Liver (tissue), 9 donors: ENCODE data around the gene HSD17B11. TPM values are rescaled to one million over a fixed set of nuclear protein-coding genes. Genes with fewer than 3 reads are reported as not detected.

ENCODE experiments used
- DNase-seq: peaks from one replicate; pipeline ENCODE4 v3.0.0-alpha.2; 2017; ENCODE audit warnings: low spot score
- H3K27ac ChIP-seq, 2 donors: one replicate each; pipeline ENCODE4 v1.7.0; 2013; ENCODE audit warnings: inconsistent platforms in 2 of 2, low read length in 2 of 2, control low read depth in 1 of 2, low read depth in 1 of 2, mild to moderate bottlenecking in 1 of 2
- H3K27me3 ChIP-seq, 4 donors: one replicate each; pipeline versions ENCODE4 v1.6.1 to v1.7.0; 2013; ENCODE audit warnings: low read length in 3 of 4, inconsistent platforms in 1 of 4, mild to moderate bottlenecking in 1 of 4, moderate library complexity in 1 of 4; ENCODE audit not compliant: control insufficient read depth in 4 of 4, insufficient read depth in 4 of 4
- H3K36me3 ChIP-seq, 4 donors: one replicate each; pipeline versions ENCODE4 v1.6.1 to v1.7.0; 2013; ENCODE audit warnings: low read length in 3 of 4, mild to moderate bottlenecking in 3 of 4, low read depth in 1 of 4, moderate library complexity in 1 of 4; ENCODE audit not compliant: control insufficient read depth in 4 of 4, insufficient read depth in 3 of 4
- H3K4me1 ChIP-seq, 4 donors: one replicate each; pipeline versions ENCODE4 v1.6.1 to v1.7.0; 2013; ENCODE audit warnings: low read length in 3 of 4, mild to moderate bottlenecking in 3 of 4, moderate library complexity in 1 of 4; ENCODE audit not compliant: control insufficient read depth in 4 of 4, insufficient read depth in 4 of 4
- H3K4me3 ChIP-seq, 3 donors: one replicate each; pipeline versions ENCODE4 v1.6.1 to v1.7.0; 2013; ENCODE audit warnings: low read length in 3 of 3, control low read depth in 1 of 3, low read depth in 1 of 3, mild to moderate bottlenecking in 1 of 3
- H3K9ac ChIP-seq, 2 donors: one replicate each; pipeline ENCODE4 v1.7.0; 2013; ENCODE audit warnings: low read length in 2 of 2, mild to moderate bottlenecking in 2 of 2, moderate library complexity in 2 of 2, control low read depth in 1 of 2, low read depth in 1 of 2
- H3K9me3 ChIP-seq, 4 donors: one replicate each; pipeline versions ENCODE4 v1.6.1 to v1.7.0; 2013; ENCODE audit warnings: low read length in 3 of 4; ENCODE audit not compliant: control insufficient read depth in 4 of 4
- ATF3 ChIP-seq: IDR thresholded peaks from 2 replicates; pipeline ENCODE4 v1.6.1; 2016; ENCODE audit warnings: antibody characterized with exemption
- EGR1 ChIP-seq, 2 donors: IDR thresholded peaks; 2 replicates each; pipeline ENCODE4 v1.6.1; 2016 to 2018; ENCODE audit warnings: antibody characterized with exemption in 2 of 2, low read depth in 2 of 2
- FOXA1 ChIP-seq: IDR thresholded peaks from 2 replicates; pipeline ENCODE4 v1.6.1; 2016; ENCODE audit warnings: antibody characterized with exemption
- FOXA2 ChIP-seq: IDR thresholded peaks from 2 replicates; pipeline ENCODE4 v1.6.1; 2016; ENCODE audit warnings: antibody characterized with exemption
- GABPA ChIP-seq, 2 donors: IDR thresholded peaks in 1 of 2; conservative IDR thresholded peaks in 1 of 2; 2 replicates each; pipeline ENCODE4 v1.6.1; 2016; ENCODE audit warnings: antibody characterized with exemption in 2 of 2, mild to moderate bottlenecking in 1 of 2, moderate library complexity in 1 of 2
- HNF4A ChIP-seq, 2 donors: conservative IDR thresholded peaks; 2 replicates each; pipeline ENCODE4 v1.6.1; 2016; ENCODE audit warnings: antibody characterized with exemption in 2 of 2, mild to moderate bottlenecking in 2 of 2
- HNF4G ChIP-seq: IDR thresholded peaks from 2 replicates; pipeline ENCODE4 v1.6.1; 2016; ENCODE audit warnings: antibody characterized with exemption
- JUND ChIP-seq, 2 donors: IDR thresholded peaks; 2 replicates each; pipeline ENCODE4 v1.6.1; 2016; ENCODE audit warnings: antibody characterized with exemption in 2 of 2
- NR2F2 ChIP-seq: IDR thresholded peaks from 2 replicates; pipeline ENCODE4 v1.6.1; 2016; ENCODE audit warnings: antibody characterized with exemption
- RAD21 ChIP-seq, 2 donors: IDR thresholded peaks; 2 replicates each; pipeline ENCODE4 v1.6.1; 2016; ENCODE audit warnings: antibody characterized with exemption in 2 of 2, mild to moderate bottlenecking in 2 of 2
- REST ChIP-seq: IDR thresholded peaks from 2 replicates; pipeline ENCODE4 v1.6.1; 2016; ENCODE audit warnings: antibody characterized with exemption, mild to moderate bottlenecking
- RXRA ChIP-seq, 2 donors: IDR thresholded peaks; 2 replicates each; pipeline ENCODE4 v1.6.1; 2017 to 2018; ENCODE audit warnings: antibody characterized with exemption in 2 of 2, mild to moderate bottlenecking in 1 of 2
- SP1 ChIP-seq: IDR thresholded peaks from 2 replicates; pipeline ENCODE4 v1.6.1; 2018; ENCODE audit warnings: antibody characterized with exemption, mild to moderate bottlenecking
- TAF1 ChIP-seq: conservative IDR thresholded peaks from 2 replicates; pipeline ENCODE4 v1.6.1; 2016; ENCODE audit warnings: antibody characterized with exemption, mild to moderate bottlenecking
- YY1 ChIP-seq: IDR thresholded peaks from 2 replicates; pipeline ENCODE4 v1.6.1; 2016; ENCODE audit warnings: antibody characterized with exemption, mild to moderate bottlenecking
- ZBTB33 ChIP-seq: IDR thresholded peaks from 2 replicates; pipeline ENCODE4 v1.6.1; 2016; ENCODE audit warnings: antibody characterized with exemption
- WGBS: extraction: QIAGEN DNeasy Blood & Tissue Kit; methylation state at CpG from one replicate; pipeline ENCODE4 v1.1.7; 2013; 5-methylcytosine and 5-hydroxymethylcytosine counted together
- polyA plus RNA-seq, 2 donors: library from polyadenylated mRNA; stranded (reverse) in 1 of 2; unstranded in 1 of 2; fragments of 200-250 nt in 1 of 2; fragments of >200 nt in 1 of 2; fragmentation: Nextera tagmentation in 1 of 2; extraction: Ambion mirVana in 1 of 2; gene quantifications; one replicate each; pipeline versions ENCODE4 v1.2.1 to v1.2.3, GENCODE V29; 2013 to 2015
- total RNA-seq, 2 donors: library from RNA; depleted of rRNA; stranded (reverse); fragments of >200 nt; gene quantifications; one replicate each; pipeline ENCODE4 v1.2.3, GENCODE V29; 2014
- TF ChIP-seq, protein P1 (sequence below): fragments of 150-350 bp; IDR thresholded peaks from 2 replicates; pipeline ENCODE4 v1.5.1; 2017; ENCODE audit warnings: improper control_type of control experiment, low read depth, low read length; ENCODE audit not compliant: missing input control
- TF ChIP-seq, protein P2 (sequence below): IDR thresholded peaks from 2 replicates; pipeline ENCODE4 v1.6.1; 2016; ENCODE audit warnings: antibody characterized with exemption
- donor health status: healthy.
- donor health status: healthy.
- donor health status: healthy.
- donor health status: healthy.
- donor health status: healthy.

Gene HSD17B11
- total RNA-seq (100 to 1,000 TPM; 109 to 120 TPM), polyA plus RNA-seq (100 to 1,000 TPM in 1 of 2 donors, 10 to 100 TPM in 1; 94.8 to 133 TPM)

DNA sequence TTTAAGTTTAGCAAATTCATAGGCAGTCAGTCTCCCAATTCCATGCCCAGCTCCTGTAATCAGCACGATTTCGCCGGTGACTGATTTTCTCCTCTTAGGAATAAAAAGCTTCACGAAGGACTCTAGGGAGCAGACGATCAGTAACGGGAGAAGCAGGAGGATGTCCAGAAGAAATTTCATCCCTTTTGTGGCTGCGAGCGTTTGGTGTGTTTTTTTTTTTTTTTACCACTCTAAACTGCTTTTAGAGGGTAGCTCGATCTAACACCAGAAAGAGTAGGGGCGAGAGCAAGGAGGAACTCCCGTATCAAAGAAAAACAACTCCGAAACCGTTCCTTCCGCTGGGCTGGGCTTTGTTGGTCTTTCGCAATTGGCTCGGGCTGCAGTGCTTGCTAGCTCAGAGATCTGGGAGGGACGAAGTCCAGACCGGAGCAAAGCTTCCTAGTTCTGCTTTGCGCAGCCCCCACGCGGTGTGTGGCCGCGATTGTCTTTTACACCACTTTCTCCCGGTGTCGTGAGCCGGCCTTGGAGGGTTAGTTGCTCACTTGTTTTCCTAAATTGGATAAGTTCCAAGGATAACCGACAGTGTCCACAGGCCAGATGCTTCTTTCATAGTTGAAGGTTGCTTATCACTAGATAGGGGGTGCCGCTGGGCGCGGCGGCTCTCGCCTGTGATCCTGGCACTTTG is at the start of gene HSD17B11:
Gene HSD17B11, minus strand, starts transcription at position 298 of the 685 bp plus-strand sequence. Its CDS starts 118 bp downstream, at position 180.
- under 1% methylated on average over 32 of the region's 32 CpGs for WGBS
- TF ChIP-seq, protein P1, sequence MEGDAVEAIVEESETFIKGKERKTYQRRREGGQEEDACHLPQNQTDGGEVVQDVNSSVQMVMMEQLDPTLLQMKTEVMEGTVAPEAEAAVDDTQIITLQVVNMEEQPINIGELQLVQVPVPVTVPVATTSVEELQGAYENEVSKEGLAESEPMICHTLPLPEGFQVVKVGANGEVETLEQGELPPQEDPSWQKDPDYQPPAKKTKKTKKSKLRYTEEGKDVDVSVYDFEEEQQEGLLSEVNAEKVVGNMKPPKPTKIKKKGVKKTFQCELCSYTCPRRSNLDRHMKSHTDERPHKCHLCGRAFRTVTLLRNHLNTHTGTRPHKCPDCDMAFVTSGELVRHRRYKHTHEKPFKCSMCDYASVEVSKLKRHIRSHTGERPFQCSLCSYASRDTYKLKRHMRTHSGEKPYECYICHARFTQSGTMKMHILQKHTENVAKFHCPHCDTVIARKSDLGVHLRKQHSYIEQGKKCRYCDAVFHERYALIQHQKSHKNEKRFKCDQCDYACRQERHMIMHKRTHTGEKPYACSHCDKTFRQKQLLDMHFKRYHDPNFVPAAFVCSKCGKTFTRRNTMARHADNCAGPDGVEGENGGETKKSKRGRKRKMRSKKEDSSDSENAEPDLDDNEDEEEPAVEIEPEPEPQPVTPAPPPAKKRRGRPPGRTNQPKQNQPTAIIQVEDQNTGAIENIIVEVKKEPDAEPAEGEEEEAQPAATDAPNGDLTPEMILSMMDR: no peak
- peak; percentile 60 for TF ChIP-seq NR2F2
- TF ChIP-seq JUND (IDR thresholded peaks at IDR 0.05): peak; percentile 64 to 69
- TF ChIP-seq ZBTB33: peak; percentile 79
- peak; percentile 23 for TF ChIP-seq FOXA2
- peak; percentile 82 for TF ChIP-seq HNF4G
- peak; percentile 47 to 71 for TF ChIP-seq RAD21 (IDR thresholded peaks at IDR 0.05)
- TF ChIP-seq FOXA1: no peak
- peak; percentile 75 to 86 for TF ChIP-seq RXRA (IDR thresholded peaks at IDR 0.05)
- peak; percentile 79 for TF ChIP-seq YY1
- TF ChIP-seq EGR1 (IDR thresholded peaks at IDR 0.05; ENCODE audit: low read depth in 2 of 2): peak in 1 of 2 donors; percentile 32
- TF ChIP-seq SP1: peak; percentile 91
- peak; percentile 90 to 91 for TF ChIP-seq HNF4A (conservative IDR thresholded peaks at IDR 0.05)
- peak; percentile 81 for TF ChIP-seq REST
- peak; percentile 66 for TF ChIP-seq ATF3
- TF ChIP-seq TAF1: peak; percentile 94
- TF ChIP-seq, protein P2, sequence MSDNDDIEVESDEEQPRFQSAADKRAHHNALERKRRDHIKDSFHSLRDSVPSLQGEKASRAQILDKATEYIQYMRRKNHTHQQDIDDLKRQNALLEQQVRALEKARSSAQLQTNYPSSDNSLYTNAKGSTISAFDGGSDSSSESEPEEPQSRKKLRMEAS: peak; percentile 79
- TF ChIP-seq GABPA (IDR thresholded peaks at IDR 0.05 in 1 of 2, conservative IDR thresholded peaks at IDR 0.05 in 1 of 2): peak; percentile 38 to 57
- H3K9me3 ChIP-seq: no peaks in the 10 kb centered on the region
- peak within 1 kb of the TSS; percentile 84 to 99 for H3K9ac ChIP-seq
- H3K27ac ChIP-seq: peak within 1 kb of the TSS; percentile 80 to 95
- peaks cover 3 to 36% (median 19%) of the 10 kb centered on the region in 4 donors for H3K4me1 ChIP-seq
- peak; percentile 81 for DNase-seq
- H3K27me3 ChIP-seq: no peaks in the 10 kb centered on the region
- peak within 1 kb of the TSS; percentile 64 to 96 (median 79) for H3K4me3 ChIP-seq
- no peaks in the 10 kb centered on the region for H3K36me3 ChIP-seq
